Psoas muscle (tissue), 8 donors: ENCODE results near the gene PCBP4. TPM values are rescaled to one million over a fixed set of nuclear protein-coding genes. Genes with fewer than 3 reads are reported as not detected.

Source experiments
- ATAC-seq, 4 donors: fragments of 200-7000 bp; cut with Tn5 transposase; one replicate each; pipeline ENCODE4 v1.9.1; 2020; ENCODE audit warnings: moderate library complexity in 3 of 4, mild to moderate bottlenecking in 2 of 4
- DNase-seq, 2 donors: peaks; one replicate each; pipeline ENCODE4 v3.0.0-alpha.2; 2020
- H3K27ac ChIP-seq: fragments of 200-600 bp; one replicate; pipeline ENCODE4 v1.8.0; 2022
- H3K27me3 ChIP-seq, 3 donors: fragments of 200-600 bp in 1 of 3; one replicate each; pipeline versions ENCODE4 v1.6.1 to v1.8.0; 2013 to 2022; ENCODE audit warnings: low read length in 2 of 3, mild to moderate bottlenecking in 2 of 3, moderate library complexity in 1 of 3; ENCODE audit not compliant: insufficient read depth in 3 of 3
- H3K36me3 ChIP-seq, 2 donors: fragments of 200-600 bp in 1 of 2; one replicate each; pipeline versions ENCODE4 v1.6.1 to v1.8.0; 2013 to 2022; ENCODE audit warnings: low read depth in 1 of 2, mild to moderate bottlenecking in 1 of 2, moderate library complexity in 1 of 2; ENCODE audit not compliant: insufficient read depth in 1 of 2
- H3K4me1 ChIP-seq: fragments of 200-600 bp; one replicate; pipeline ENCODE4 v1.8.0; 2022
- H3K4me3 ChIP-seq: fragments of 200-600 bp; one replicate; pipeline ENCODE4 v1.8.0; 2022; ENCODE audit warnings: mild to moderate bottlenecking
- H3K9me3 ChIP-seq: fragments of 200-600 bp; one replicate; pipeline ENCODE4 v1.8.0; 2022
- WGBS, 3 donors: extraction: QIAGEN DNeasy Blood & Tissue Kit; methylation state at CpG; one replicate each; pipeline versions ENCODE4 v1.1.6 to v1.1.7; 2013; 5-methylcytosine and 5-hydroxymethylcytosine counted together
- intact Hi-C, 2 donors: fragments of 100-400 bp; cut with DNase I; formaldehyde crosslinking; loops; one replicate each; pipeline versions ENCODE4 v1.11.0 to v1.14.2; 2022
- polyA plus RNA-seq, 3 donors: library from polyadenylated mRNA; stranded (reverse); fragments of 200-250 nt; gene quantifications; one replicate each; pipeline ENCODE4 v1.2.3, GENCODE V29; 2013
- total RNA-seq, 4 donors: library from RNA; stranded (reverse); fragmentation: NEBNext Ultra II Directional in 2 of 4; extraction: Animal tissue kit (Norgen Biotek cat#: 25700) in 2 of 4; gene quantifications; one replicate each; pipeline versions ENCODE4 v1.2.1 to v1.2.4, GENCODE V29; 2021 to 2023
- TF ChIP-seq, protein P1 (sequence below): fragments of 200-600 bp; IDR thresholded peaks from one replicate; pipeline ENCODE4 v1.8.0; 2022; ENCODE audit warnings: antibody characterized with exemption
- donor health status: healthy with polysubstance abuse.
- donor health status: DM: no; HTN: no; CAD: no; lungs with moderate emphysema.
- donor health status: Bipolar disorder and iron deficiency.
- donor health status: healthy.
- donor health status: DM: yes; HTN: yes; CAD: no.
- donor health status: DM: no; HTN: no; CAD: no.
- donor health status: DM: no; HTN: no; CAD: no.
- donor health status: DM: yes; HTN: yes; CAD: no.

The PCBP4 gene
- total and polyA plus RNA-seq, 7 donors: 36.0 to 161 (median 118) TPM

DNA sequence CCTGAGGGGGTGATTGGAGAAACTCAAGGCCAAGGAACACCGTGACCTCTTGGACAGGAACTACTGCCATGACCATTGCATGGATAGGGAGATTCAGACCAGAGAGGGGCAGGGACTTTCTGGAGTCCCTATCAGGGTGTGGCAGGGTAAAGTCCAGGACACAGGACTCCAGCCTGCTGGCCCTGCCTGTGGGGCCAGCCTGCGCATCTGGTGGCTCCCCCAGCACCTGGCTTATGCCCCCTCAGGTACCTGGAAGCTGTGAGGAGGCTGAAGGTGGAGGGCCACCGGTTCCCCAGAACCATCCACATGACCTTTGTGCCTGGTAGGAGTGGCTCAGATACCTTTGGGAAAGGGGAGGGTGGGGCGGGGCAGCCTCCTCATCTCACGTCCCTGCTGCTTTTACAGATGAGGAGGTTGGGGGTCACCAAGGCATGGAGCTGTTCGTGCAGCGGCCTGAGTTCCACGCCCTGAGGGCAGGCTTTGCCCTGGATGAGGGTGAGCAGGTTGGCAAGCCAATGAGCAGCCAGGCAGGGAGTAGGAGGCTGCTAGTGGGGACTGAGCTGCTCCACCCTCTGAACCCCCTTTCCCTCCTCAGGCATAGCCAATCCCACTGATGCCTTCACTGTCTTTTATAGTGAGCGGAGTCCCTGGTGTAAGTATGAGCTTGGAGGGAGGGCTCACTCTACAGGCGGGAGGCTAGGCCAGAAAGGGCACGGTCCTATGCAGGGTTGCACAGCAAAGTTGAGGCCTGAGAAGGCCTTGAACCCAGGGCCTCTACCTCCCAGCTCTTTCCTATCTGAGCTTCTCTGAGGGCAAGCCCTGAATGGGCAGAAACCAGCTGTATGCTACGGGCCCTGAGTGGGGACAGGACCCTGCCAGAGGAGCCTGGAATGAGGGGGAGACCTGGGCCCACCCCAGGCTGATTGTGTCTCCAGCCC is 19.0 kb upstream of the PCBP4 start:
- 83 to 87% (median 85%) methylated on average over 12 of the region's 12 CpGs for WGBS, 3 donors
- intact Hi-C loops: no loop called here
- no peaks in the 10 kb centered on the region for H3K9me3 ChIP-seq
- DNase-seq (no peak), ATAC-seq (no peak)
- H3K36me3 ChIP-seq: peaks cover 0 to 11% of the 10 kb centered on the region in 2 donors
- TF ChIP-seq, protein P1, sequence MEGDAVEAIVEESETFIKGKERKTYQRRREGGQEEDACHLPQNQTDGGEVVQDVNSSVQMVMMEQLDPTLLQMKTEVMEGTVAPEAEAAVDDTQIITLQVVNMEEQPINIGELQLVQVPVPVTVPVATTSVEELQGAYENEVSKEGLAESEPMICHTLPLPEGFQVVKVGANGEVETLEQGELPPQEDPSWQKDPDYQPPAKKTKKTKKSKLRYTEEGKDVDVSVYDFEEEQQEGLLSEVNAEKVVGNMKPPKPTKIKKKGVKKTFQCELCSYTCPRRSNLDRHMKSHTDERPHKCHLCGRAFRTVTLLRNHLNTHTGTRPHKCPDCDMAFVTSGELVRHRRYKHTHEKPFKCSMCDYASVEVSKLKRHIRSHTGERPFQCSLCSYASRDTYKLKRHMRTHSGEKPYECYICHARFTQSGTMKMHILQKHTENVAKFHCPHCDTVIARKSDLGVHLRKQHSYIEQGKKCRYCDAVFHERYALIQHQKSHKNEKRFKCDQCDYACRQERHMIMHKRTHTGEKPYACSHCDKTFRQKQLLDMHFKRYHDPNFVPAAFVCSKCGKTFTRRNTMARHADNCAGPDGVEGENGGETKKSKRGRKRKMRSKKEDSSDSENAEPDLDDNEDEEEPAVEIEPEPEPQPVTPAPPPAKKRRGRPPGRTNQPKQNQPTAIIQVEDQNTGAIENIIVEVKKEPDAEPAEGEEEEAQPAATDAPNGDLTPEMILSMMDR: no peak
- H3K27me3 ChIP-seq: no peaks in the 10 kb centered on the region
- H3K4me3 ChIP-seq: no peak overlapping the region
- no peak overlapping the region for H3K27ac ChIP-seq
- H3K4me1 ChIP-seq: peaks cover 20% of the 10 kb centered on the region

DNA sequence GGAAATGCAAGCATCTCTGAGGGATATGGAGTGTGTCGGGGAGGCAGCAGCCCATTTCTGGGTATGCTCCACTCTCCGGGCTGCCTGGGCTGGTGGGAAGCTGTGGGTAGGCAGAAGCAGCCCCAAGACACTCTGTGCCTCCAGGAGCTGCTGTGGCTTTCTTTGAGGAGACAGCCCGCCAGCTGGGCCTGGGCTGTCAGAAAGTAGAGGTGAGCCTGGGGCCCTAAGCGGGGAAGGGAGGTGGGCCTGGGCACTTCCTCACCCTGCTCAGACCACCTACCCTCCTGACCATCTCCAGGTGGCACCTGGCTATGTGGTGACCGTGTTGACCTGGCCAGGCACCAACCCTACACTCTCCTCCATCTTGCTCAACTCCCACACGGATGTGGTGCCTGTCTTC is 17.8 kb upstream of the PCBP4 start:
- Histone ChIP-seq H3K27ac (peak overlapping the region; percentile 96), H3K36me3 (peaks cover 0 to 9% of the 10 kb centered on the region in 2 donors), H3K4me3 (no peak overlapping the region), H3K4me1 (peaks cover 20% of the 10 kb centered on the region), H3K27me3 (no peaks in the 10 kb centered on the region), H3K9me3 (no peaks in the 10 kb centered on the region)
- ATAC-seq (no peak), DNase-seq (no peak)
- WGBS, 3 donors: 77 to 90% (median 81%) methylated on average over 6 of the region's 6 CpGs
- intact Hi-C loops: no loop called here
- TF ChIP-seq, protein P1: no peak

DNA sequence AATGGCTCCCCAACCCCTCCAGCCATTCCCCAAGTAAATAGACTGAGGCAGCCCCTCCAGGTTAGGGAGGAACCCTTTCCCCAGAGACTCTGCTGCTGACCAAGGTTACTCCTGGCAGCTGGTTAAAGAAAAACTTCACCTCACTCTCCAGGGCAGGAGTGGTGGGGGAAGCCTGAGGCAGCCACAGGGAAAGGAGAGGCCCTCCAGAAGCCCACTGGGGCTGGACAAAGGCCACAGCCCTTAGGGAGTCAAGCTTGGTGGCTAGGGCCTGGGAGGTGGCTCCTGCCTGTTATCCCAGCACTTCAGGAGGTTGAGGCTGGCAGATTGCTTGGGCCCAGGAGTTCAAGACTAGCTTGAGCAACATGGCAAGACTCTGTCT is 17.0 kb upstream of the PCBP4 start:
- peak overlapping the region; percentile 96 for H3K27ac ChIP-seq
- H3K4me3 ChIP-seq: peak overlapping the region; percentile 84
- intact Hi-C loops: loop anchor here in 1 of 2 donors (5.0 kb wide), 1 partner anchor 482 kb away; the partner anchor contains the start of gene DCAF1
- no peak for DNase-seq
- no peaks in the 10 kb centered on the region for H3K27me3 ChIP-seq
- no peak for ATAC-seq
- H3K36me3 ChIP-seq: peaks cover 0 to 8% of the 10 kb centered on the region in 2 donors
- H3K4me1 ChIP-seq: peaks cover 20% of the 10 kb centered on the region
- H3K9me3 ChIP-seq: no peaks in the 10 kb centered on the region
- TF ChIP-seq, protein P1: no peak

DNA sequence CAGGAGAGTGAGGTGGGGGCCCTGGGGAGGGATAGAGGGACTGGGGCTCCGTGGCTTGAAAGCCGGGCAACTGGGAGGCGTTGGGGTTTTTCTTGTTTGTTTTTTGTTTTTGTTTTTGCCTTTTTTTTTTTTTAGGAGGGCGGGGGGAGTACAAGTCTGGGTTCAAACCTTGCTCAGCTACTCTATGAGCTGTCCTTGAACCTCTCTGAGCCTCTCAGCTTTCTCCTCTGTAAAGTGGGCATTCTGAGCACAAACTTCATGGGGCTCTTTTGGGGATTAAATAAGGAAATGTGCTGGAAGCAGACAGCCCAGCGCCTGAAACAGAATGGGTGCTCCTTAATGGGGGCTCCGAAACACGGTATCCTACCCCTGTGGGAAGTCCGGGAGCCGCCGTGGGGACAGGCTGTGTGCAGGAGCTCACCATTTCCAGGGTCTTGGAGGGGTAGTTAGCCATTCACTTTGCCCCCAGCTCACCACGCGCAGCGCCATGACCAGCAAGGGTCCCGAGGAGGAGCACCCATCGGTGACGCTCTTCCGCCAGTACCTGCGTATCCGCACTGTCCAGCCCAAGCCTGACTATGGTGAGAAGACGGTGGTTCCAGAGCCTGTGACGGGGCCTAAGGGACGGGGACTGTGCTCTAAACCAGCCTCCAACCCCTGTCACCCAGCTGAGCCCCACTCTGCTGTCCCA is 16.5 kb upstream of the PCBP4 start:
- TF ChIP-seq, protein P1: no peak
- DNase-seq (no peak), ATAC-seq (peak in 1 of 4 donors; percentile 1)
- intact Hi-C loops: loop anchor here in 1 of 2 donors (5.0 kb wide), 1 partner anchor 481 kb away; the partner anchor contains the start of gene DCAF1
- H3K4me3 ChIP-seq: peak overlapping the region; percentile 84
- peaks cover 0 to 6% of the 10 kb centered on the region in 2 donors for H3K36me3 ChIP-seq
- H3K4me1 ChIP-seq: peaks cover 20% of the 10 kb centered on the region
- peak overlapping the region; percentile 96 for H3K27ac ChIP-seq
- WGBS, 3 donors: 70 to 74% (median 70%) methylated on average over 22 of the region's 22 CpGs
- H3K9me3 ChIP-seq: no peaks in the 10 kb centered on the region
- no peaks in the 10 kb centered on the region for H3K27me3 ChIP-seq
